H9 (cell line): ENCODE data around the gene SDF2. TPM values are rescaled to one million over a fixed set of nuclear protein-coding genes. Genes with fewer than 3 reads are reported as not detected.

ENCODE experiments used
- DNase-seq: peaks from one replicate; pipeline ENCODE4 v3.0.0-alpha.2; 2017
- H2AFZ ChIP-seq: one replicate; pipeline ENCODE4 v1.6.1; 2013; ENCODE audit warnings: mild to moderate bottlenecking, low read length, control low read depth, moderate library complexity
- H2AK5ac ChIP-seq: 2 replicates; pipeline ENCODE4 v1.6.1; 2013; ENCODE audit warnings: low read length, control low read depth, mixed read lengths; ENCODE audit not compliant: insufficient read length
- H2BK120ac ChIP-seq: one replicate; pipeline ENCODE4 v1.6.1; 2013; ENCODE audit warnings: low read depth, mild to moderate bottlenecking, low read length, control low read depth, inconsistent platforms; ENCODE audit not compliant: poor library complexity, severe bottlenecking
- H2BK12ac ChIP-seq: 2 replicates; pipeline ENCODE4 v1.6.1; 2013; ENCODE audit warnings: low read length, control low read depth, mixed read lengths, low read depth; ENCODE audit not compliant: insufficient read length
- H2BK15ac ChIP-seq: 2 replicates; pipeline ENCODE4 v1.6.1; 2013; ENCODE audit warnings: low read depth, low read length, control low read depth
- H2BK20ac ChIP-seq: one replicate; pipeline ENCODE4 v1.6.1; 2013; ENCODE audit warnings: low read depth, mild to moderate bottlenecking, low read length, control low read depth, inconsistent platforms; ENCODE audit not compliant: poor library complexity, severe bottlenecking
- H2BK5ac ChIP-seq: 2 replicates; pipeline ENCODE4 v1.6.1; 2013; ENCODE audit warnings: low read length, control low read depth, mixed read lengths; ENCODE audit not compliant: insufficient read length
- H3K14ac ChIP-seq: 2 replicates; pipeline ENCODE4 v1.6.1; 2013; ENCODE audit warnings: low read length, control low read depth; ENCODE audit not compliant: insufficient read depth
- H3K18ac ChIP-seq: 2 replicates; pipeline ENCODE4 v1.6.1; 2013; ENCODE audit warnings: low read depth, mild to moderate bottlenecking, mixed read lengths, low read length, control low read depth; ENCODE audit not compliant: insufficient read length
- H3K23ac ChIP-seq: 2 replicates; pipeline ENCODE4 v1.6.1; 2013; ENCODE audit warnings: low read length, control low read depth, mixed read lengths, low read depth; ENCODE audit not compliant: insufficient read length
- H3K23me2 ChIP-seq: 2 replicates; pipeline ENCODE4 v1.6.1; 2013; ENCODE audit warnings: low read depth, mild to moderate bottlenecking, mixed read lengths, low read length, control low read depth; ENCODE audit not compliant: insufficient read length, poor library complexity, severe bottlenecking
- H3K27ac ChIP-seq: 2 replicates; pipeline ENCODE4 v1.5.1; 2013; ENCODE audit warnings: low read length, control low read depth, mixed read lengths, low read depth; ENCODE audit not compliant: insufficient read length
- H3K27me3 ChIP-seq: 2 replicates; pipeline ENCODE4 v1.6.1; 2013; ENCODE audit warnings: low read length, control low read depth, inconsistent platforms; ENCODE audit not compliant: insufficient read depth
- H3K4ac ChIP-seq: 2 replicates; pipeline ENCODE4 v1.6.1; 2013; ENCODE audit warnings: low read depth, mild to moderate bottlenecking, control low read depth, inconsistent platforms, low read length, moderate library complexity
- H3K4me1 ChIP-seq: 2 replicates; pipeline ENCODE4 v1.6.1; 2013; ENCODE audit warnings: low read length, control low read depth, inconsistent platforms; ENCODE audit not compliant: insufficient read depth
- H3K4me2 ChIP-seq: 2 replicates; pipeline ENCODE4 v1.6.1; 2013; ENCODE audit warnings: low read length, control low read depth, mixed read lengths; ENCODE audit not compliant: insufficient read length, insufficient read depth
- H3K56ac ChIP-seq: 2 replicates; pipeline ENCODE4 v1.6.1; 2013; ENCODE audit warnings: low read depth, mild to moderate bottlenecking, mixed read lengths, low read length, control low read depth; ENCODE audit not compliant: insufficient read length
- H3K79me1 ChIP-seq: 2 replicates; pipeline ENCODE4 v1.6.1; 2013; ENCODE audit warnings: low read depth, mild to moderate bottlenecking, moderate library complexity, low read length, control low read depth, inconsistent platforms; ENCODE audit not compliant: insufficient read depth, poor library complexity, severe bottlenecking
- H3K79me2 ChIP-seq: 2 replicates; pipeline ENCODE4 v1.6.1; 2013; ENCODE audit warnings: low read length, control low read depth, inconsistent platforms; ENCODE audit not compliant: insufficient read depth
- H3K9ac ChIP-seq: 2 replicates; pipeline ENCODE4 v1.6.1; 2013; ENCODE audit warnings: low read length, control low read depth, mixed read lengths; ENCODE audit not compliant: insufficient read length; ENCODE audit errors: extremely low read depth
- H3K9me3 ChIP-seq: one replicate; pipeline ENCODE4 v1.6.1; 2013; ENCODE audit warnings: low read depth, low read length, inconsistent platforms; ENCODE audit not compliant: control insufficient read depth
- H3T11ph ChIP-seq: one replicate; pipeline ENCODE4 v1.6.1; 2013; ENCODE audit warnings: mild to moderate bottlenecking, low read length, control low read depth, inconsistent platforms
- H4K20me1 ChIP-seq: one replicate; pipeline ENCODE4 v1.6.1; 2013; ENCODE audit not compliant: control insufficient read depth, insufficient read length, insufficient read depth
- H4K5ac ChIP-seq: 2 replicates; pipeline ENCODE4 v1.6.1; 2013; ENCODE audit warnings: low read depth, mild to moderate bottlenecking, mixed read lengths, low read length, control low read depth; ENCODE audit not compliant: insufficient read length
- H4K8ac ChIP-seq: replicated peaks from 2 replicates; pipeline ENCODE4 v1.6.1; 2013; ENCODE audit warnings: low read length, control low read depth, mixed read lengths, low read depth; ENCODE audit not compliant: insufficient read length
- H4K91ac ChIP-seq: 2 replicates; pipeline ENCODE4 v1.6.1; 2013; ENCODE audit warnings: low read depth, mild to moderate bottlenecking, moderate library complexity, mixed read lengths, low read length, control low read depth; ENCODE audit not compliant: insufficient read length
- H3K27ac Mint-ChIP-seq, 3 experiments: 2 replicates in 2 of 3; 3 replicates in 1 of 3; pipeline ENCODE4 v1.8.0; 2020 to 2021; ENCODE audit warnings: mixed read lengths in 3 of 3, mild to moderate bottlenecking in 1 of 3, moderate library complexity in 1 of 3
- H3K27me3 Mint-ChIP-seq: 2 replicates; pipeline ENCODE4 v1.8.0; 2021; ENCODE audit warnings: low read depth, mild to moderate bottlenecking, moderate library complexity, mixed read lengths
- H3K36me3 Mint-ChIP-seq, 3 experiments: 2 replicates in 2 of 3; 3 replicates in 1 of 3; pipeline ENCODE4 v1.8.0; 2020 to 2021; ENCODE audit warnings: low read depth in 3 of 3, mixed read lengths in 3 of 3; ENCODE audit not compliant: insufficient read depth in 1 of 3
- H3K4me1 Mint-ChIP-seq, 2 experiments: 2 replicates each; pipeline ENCODE4 v1.8.0; 2020; ENCODE audit warnings: mixed read lengths in 2 of 2
- H3K4me3 Mint-ChIP-seq, 2 experiments: 2 replicates in 1 of 2; 3 replicates in 1 of 2; pipeline ENCODE4 v1.8.0; 2020 to 2021; ENCODE audit warnings: mild to moderate bottlenecking in 2 of 2, mixed read lengths in 2 of 2, moderate library complexity in 1 of 2
- H3K9me3 Mint-ChIP-seq, 2 experiments: 2 replicates in 1 of 2; 3 replicates in 1 of 2; pipeline ENCODE4 v1.8.0; 2020; ENCODE audit warnings: mild to moderate bottlenecking in 2 of 2, mixed read lengths in 2 of 2, moderate library complexity in 1 of 2
- CTCF ChIP-seq: fragments of 200-600 bp; sonication (generic); conservative IDR thresholded peaks from 3 replicates; pipeline ENCODE4 v1.8.0; 2021; ENCODE audit warnings: antibody characterized with exemption, mild to moderate bottlenecking
- WGBS: extraction: QIAGEN DNeasy Blood & Tissue Kit; methylation state at CpG from one replicate; pipeline ENCODE4 v1.1.7; 2013; ENCODE audit warnings: missing lambda C conversion rate, low lambda C conversion rate, mixed read lengths; ENCODE audit not compliant: insufficient read length; ENCODE audit errors: extremely low coverage; 5-methylcytosine and 5-hydroxymethylcytosine counted together
- total RNA-seq: library from RNA; stranded (reverse); gene quantifications from 2 replicates; pipeline ENCODE4 v1.2.1, GENCODE V29; 2021

Gene SDF2
- total RNA-seq, 1 experiment from 2014 or later: 40.2 TPM

GRCh38 chr17:28641579-28641978 lies 20.1 kb downstream of the SDF2 start:
- Histone ChIP-seq H3K79me1 (no peaks in the 10 kb centered on the region), H2BK12ac (no peak overlapping the region), H3K9ac (no peak overlapping the region), H2AFZ (no peak overlapping the region), H3K4ac (no peak overlapping the region), H3K56ac (no peak overlapping the region), H2AK5ac (no peak overlapping the region), H2BK15ac (no peak overlapping the region), H2BK120ac (no peak overlapping the region), H2BK5ac (no peak overlapping the region), H3K23ac (no peak overlapping the region), H4K20me1 (no peaks in the 10 kb centered on the region), H3K27me3 (no peaks in the 10 kb centered on the region), H2BK20ac (no peak overlapping the region), H3K4me1 (no peaks in the 10 kb centered on the region), H3K23me2 (peaks cover 6% of the 10 kb centered on the region), H3K14ac (no peak overlapping the region), H4K5ac (no peak overlapping the region), H4K91ac (no peak overlapping the region), H3T11ph (no peak overlapping the region), H3K9me3 (no peaks in the 10 kb centered on the region), H3K18ac (no peak overlapping the region), H3K27ac (no peak overlapping the region), H4K8ac (no peak overlapping the region), H3K4me2 (no peak overlapping the region), H3K79me2 (no peaks in the 10 kb centered on the region; the same call in 1 of the 2 replicates)
- no peaks in the 10 kb centered on the region for H3K9me3 Mint-ChIP-seq
- peaks cover 12 to 21% of the 10 kb centered on the region in 2 experiments for H3K4me1 Mint-ChIP-seq
- H3K4me3 Mint-ChIP-seq: no peak overlapping the region
- WGBS: no CpG with 5 or more reads among the region's 2 CpGs
- no peaks in the 10 kb centered on the region for H3K27me3 Mint-ChIP-seq
- no peak for DNase-seq
- H3K27ac Mint-ChIP-seq: no peak overlapping the region
- H3K36me3 Mint-ChIP-seq: peaks cover 42 to 72% (median 64%) of the 10 kb centered on the region in 3 experiments
- TF ChIP-seq CTCF: no peak
